HG03108 (cell line): ENCODE measurements around the gene SKAP2.

Experiments
- ATAC-seq: cut with Tn5 transposase; IDR thresholded peaks from one replicate; pipeline ENCODE4 v1.9.1; 2021; ENCODE audit warnings: moderate library complexity; ENCODE audit not compliant: unreplicated experiment

SKAP2 gene

GRCh38 chr7:26642416-26642815 is 222.0 kb downstream of the SKAP2 start:
- ATAC-seq, result no peak

- ATAC-seq, result no peak
Measured at GRCh38 chr7:26639695-26640094, 224.7 kb downstream of the SKAP2 start.

- ATAC-seq, result no peak
Measured at GRCh38 chr7:26639111-26639510, 225.3 kb downstream of the SKAP2 start.

GRCh38 chr7:26638140-26638539 is 226.2 kb downstream of the SKAP2 start:
- ATAC-seq, result no peak

- ATAC-seq, result no peak
Measured at GRCh38 chr7:26637610-26638009, 226.8 kb downstream of the SKAP2 start.

GRCh38 chr7:26636808-26637207 is 227.6 kb downstream of the SKAP2 start:
- no peak for ATAC-seq

GRCh38 chr7:26633557-26633956 is 230.8 kb downstream of the SKAP2 start:
- ATAC-seq, result no peak

GRCh38 chr7:26631601-26632000 is 232.8 kb downstream of the SKAP2 start:
- no peak for ATAC-seq

- no peak for ATAC-seq
Measured at GRCh38 chr7:26630941-26631580, 233.3 kb downstream of the SKAP2 start.

GRCh38 chr7:26630361-26630760 is 234.0 kb downstream of the SKAP2 start:
- no peak for ATAC-seq

- ATAC-seq, result no peak
Measured at GRCh38 chr7:26629696-26630095, 234.7 kb downstream of the SKAP2 start.

- ATAC-seq, result no peak
Measured at GRCh38 chr7:26627891-26628341, 236.5 kb downstream of the SKAP2 start.

- ATAC-seq, result no peak
Measured at GRCh38 chr7:26627221-26627620, 237.2 kb downstream of the SKAP2 start.

GRCh38 chr7:26626687-26627086 is 237.7 kb downstream of the SKAP2 start:
- no peak for ATAC-seq

GRCh38 chr7:26626156-26626555 is 238.2 kb downstream of the SKAP2 start:
- ATAC-seq, result no peak

GRCh38 chr7:26625286-26625685 is 239.1 kb downstream of the SKAP2 start:
- no peak for ATAC-seq

- no peak for ATAC-seq
Measured at GRCh38 chr7:26624839-26625238, 239.6 kb downstream of the SKAP2 start.

- no peak for ATAC-seq
Measured at GRCh38 chr7:26624431-26624830, 240.0 kb downstream of the SKAP2 start.

- no peak for ATAC-seq
Measured at GRCh38 chr7:26620352-26620751, 244.0 kb downstream of the SKAP2 start.

- ATAC-seq, result no peak
Measured at GRCh38 chr7:26619348-26619984, 244.9 kb downstream of the SKAP2 start.

GRCh38 chr7:26618898-26619297 is 245.5 kb downstream of the SKAP2 start:
- no peak for ATAC-seq

- ATAC-seq, result no peak
Measured at GRCh38 chr7:26618449-26618848, 245.9 kb downstream of the SKAP2 start.
